NT2/D1 (cell line): ENCODE results near the gene CABLES1.

ENCODE experiments used
- SUZ12 ChIP-seq: IDR thresholded peaks from 2 replicates; pipeline ENCODE4 v1.6.1; 2011; ENCODE audit not compliant: insufficient read length, insufficient read depth; ENCODE audit errors: extremely low read depth
- YY1 ChIP-seq: IDR thresholded peaks from 2 replicates; pipeline ENCODE4 v1.6.1; 2011; ENCODE audit not compliant: insufficient read length, insufficient read depth

DNA sequence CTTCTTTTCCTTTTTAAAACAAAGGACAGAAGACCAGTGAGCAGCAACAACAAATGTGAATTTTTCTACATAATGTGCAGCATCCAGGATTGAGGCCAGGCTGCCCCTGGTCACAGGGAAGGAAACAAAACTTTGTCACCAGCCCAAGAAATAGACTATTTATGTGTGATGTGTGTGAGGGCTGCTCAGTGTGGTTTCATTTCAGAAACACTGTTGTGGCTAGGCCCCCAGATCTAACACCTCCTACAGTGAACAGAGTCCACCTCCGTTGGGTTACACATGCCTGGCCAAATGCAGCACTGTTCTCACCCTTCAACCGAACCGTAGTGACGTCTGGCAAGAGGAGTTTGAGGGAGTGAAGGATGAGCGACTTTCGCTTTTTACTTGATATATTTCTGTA lies 171.5 kb downstream of the CABLES1 start:
- TF ChIP-seq SUZ12, result no peak
- no peak for TF ChIP-seq YY1
